ENCODE measurements around the gene DNAJC8. TPM values are rescaled to one million over a fixed set of nuclear protein-coding genes. Genes with fewer than 3 reads are reported as not detected.
A peak's percentile ranks its signal among the peaks of the same experiment; 100 is the strongest.

The DNAJC8 gene
- polyA plus RNA-seq, 1 experiment: 123 TPM

- H3K27me3 ChIP-seq (ENCODE audit: control insufficient read depth, insufficient read depth, low read length): no peaks in the 10 kb centered on the region
- H3K9me3 ChIP-seq (ENCODE audit: control insufficient read depth, insufficient read depth, low read length): no peaks in the 10 kb centered on the region
- ChIA-PET POLR2A (interaction anchor here (0.6 kb wide), 1 partner anchor 110 kb away, joined by 3 read pairs; no protein-coding TSS in a partner anchor), CTCF (interaction anchor here (1.4 kb wide), 1 partner anchor 16 kb away, joined by 3 read pairs; no protein-coding TSS in a partner anchor)
- no peak for TF ChIP-seq CTCF (IDR thresholded peaks at IDR 0.05; ENCODE audit: low read depth, low read length)
- no peak for DNase-seq (ENCODE audit: low read depth, low spot score)
- H3K27ac ChIP-seq (ENCODE audit: low read depth, low read length): no peak overlapping the region
- H3K4me3 ChIP-seq (ENCODE audit: low read depth, low read length): no peak overlapping the region
Observed at GRCh38 chr1:28175955-28176485, 56.8 kb downstream of the DNAJC8 start.

GRCh38 chr1:28173980-28174297 is 58.9 kb downstream of the DNAJC8 start:
- peak; percentile 27 for DNase-seq (ENCODE audit: low read depth, low spot score)
- TF ChIP-seq CTCF (IDR thresholded peaks at IDR 0.05; ENCODE audit: low read depth, low read length): no peak
- no peak overlapping the region for H3K4me3 ChIP-seq (ENCODE audit: low read depth, low read length)
- H3K9me3 ChIP-seq (ENCODE audit: control insufficient read depth, insufficient read depth, low read length): no peaks in the 10 kb centered on the region
- CTCF ChIA-PET: interaction anchor here (1.7 kb wide), 1 partner anchor 82 kb away, joined by 8 read pairs; no protein-coding TSS in a partner anchor
- POLR2A ChIA-PET: interaction anchor here (0.6 to 1.5 kb wide), 2 partner anchors 10 to 151 kb away, joined by 3 to 5 read pairs; no protein-coding TSS in a partner anchor
- peak overlapping the region; percentile 31 for H3K27ac ChIP-seq (ENCODE audit: low read depth, low read length)
- no peaks in the 10 kb centered on the region for H3K27me3 ChIP-seq (ENCODE audit: control insufficient read depth, insufficient read depth, low read length)

- no peaks in the 10 kb centered on the region for H3K27me3 ChIP-seq (ENCODE audit: control insufficient read depth, insufficient read depth, low read length)
- no peak overlapping the region for H3K4me3 ChIP-seq (ENCODE audit: low read depth, low read length)
- no peak for TF ChIP-seq CTCF (IDR thresholded peaks at IDR 0.05; ENCODE audit: low read depth, low read length)
- peak overlapping the region; percentile 31 for H3K27ac ChIP-seq (ENCODE audit: low read depth, low read length)
- no peak for DNase-seq (ENCODE audit: low read depth, low spot score)
- ChIA-PET CTCF (interaction anchor here (0.6 to 1.7 kb wide), 2 partner anchors 64 to 82 kb away, joined by 5 to 8 read pairs; no protein-coding TSS in a partner anchor), POLR2A (interaction anchor here (0.6 to 1.5 kb wide), 3 partner anchors 9 to 151 kb away, joined by 3 to 9 read pairs (median 5); no protein-coding TSS in a partner anchor)
- H3K9me3 ChIP-seq (ENCODE audit: control insufficient read depth, insufficient read depth, low read length): no peaks in the 10 kb centered on the region
Observed at GRCh38 chr1:28173151-28173979, 59.5 kb downstream of the DNAJC8 start.

- H3K27me3 ChIP-seq (ENCODE audit: control insufficient read depth, insufficient read depth, low read length): no peaks in the 10 kb centered on the region
- ChIA-PET CTCF (interaction anchor here (0.6 to 1.7 kb wide), 2 partner anchors 63 to 81 kb away, joined by 5 to 8 read pairs; no protein-coding TSS in a partner anchor), POLR2A (interaction anchor here (0.7 to 1.5 kb wide), 2 partner anchors 9 to 62 kb away, joined by 5 to 9 read pairs; no protein-coding TSS in a partner anchor)
- H3K4me3 ChIP-seq (ENCODE audit: low read depth, low read length): no peak overlapping the region
- no peak overlapping the region for H3K27ac ChIP-seq (ENCODE audit: low read depth, low read length)
- DNase-seq (ENCODE audit: low read depth, low spot score): no peak
- H3K9me3 ChIP-seq (ENCODE audit: control insufficient read depth, insufficient read depth, low read length): no peaks in the 10 kb centered on the region; the same call in 1 of the 2 replicates
- no peak for TF ChIP-seq CTCF (IDR thresholded peaks at IDR 0.05; ENCODE audit: low read depth, low read length)
Observed at GRCh38 chr1:28172713-28173150, 60.1 kb downstream of the DNAJC8 start.
